ENCODE results near the gene FARP1.

DNA sequence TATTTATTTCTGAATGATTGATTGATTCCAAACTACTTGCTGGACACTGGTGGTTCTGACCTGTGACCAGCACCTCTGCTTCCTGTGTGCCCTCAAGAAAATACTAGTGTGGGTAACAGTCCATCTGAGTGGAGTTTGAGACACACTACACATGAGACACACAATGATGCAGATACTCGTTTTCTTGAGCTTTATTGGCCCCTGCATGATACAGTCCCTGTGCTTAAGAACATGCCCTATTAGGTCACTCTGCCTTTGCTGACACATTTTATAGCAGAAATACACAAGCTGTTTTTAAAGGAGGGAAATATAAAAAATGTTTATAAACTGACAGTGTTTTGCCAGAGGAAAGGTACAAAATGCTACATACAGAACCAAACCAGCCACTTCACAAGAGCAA lies 307.1 kb downstream of the FARP1 start:
- TF ChIP-seq CTCF (IDR thresholded peaks at IDR 0.05) (no peak), POLR2A (IDR thresholded peaks at IDR 0.05) (no peak)
